H9 (cell line): ENCODE data around the gene SELENOH. TPM values are rescaled to one million over a fixed set of nuclear protein-coding genes. Genes with fewer than 3 reads are reported as not detected.

ENCODE experiments used
- DNase-seq: peaks from one replicate; pipeline ENCODE4 v3.0.0-alpha.2; 2017
- H2AFZ ChIP-seq: one replicate; pipeline ENCODE4 v1.6.1; 2013; ENCODE audit warnings: mild to moderate bottlenecking, low read length, control low read depth, moderate library complexity
- H2AK5ac ChIP-seq: 2 replicates; pipeline ENCODE4 v1.6.1; 2013; ENCODE audit warnings: low read length, control low read depth, mixed read lengths; ENCODE audit not compliant: insufficient read length
- H2BK120ac ChIP-seq: one replicate; pipeline ENCODE4 v1.6.1; 2013; ENCODE audit warnings: low read depth, mild to moderate bottlenecking, low read length, control low read depth, inconsistent platforms; ENCODE audit not compliant: poor library complexity, severe bottlenecking
- H2BK12ac ChIP-seq: 2 replicates; pipeline ENCODE4 v1.6.1; 2013; ENCODE audit warnings: low read length, control low read depth, mixed read lengths, low read depth; ENCODE audit not compliant: insufficient read length
- H2BK15ac ChIP-seq: 2 replicates; pipeline ENCODE4 v1.6.1; 2013; ENCODE audit warnings: low read depth, low read length, control low read depth
- H2BK20ac ChIP-seq: one replicate; pipeline ENCODE4 v1.6.1; 2013; ENCODE audit warnings: low read depth, mild to moderate bottlenecking, low read length, control low read depth, inconsistent platforms; ENCODE audit not compliant: poor library complexity, severe bottlenecking
- H2BK5ac ChIP-seq: 2 replicates; pipeline ENCODE4 v1.6.1; 2013; ENCODE audit warnings: low read length, control low read depth, mixed read lengths; ENCODE audit not compliant: insufficient read length
- H3K14ac ChIP-seq: 2 replicates; pipeline ENCODE4 v1.6.1; 2013; ENCODE audit warnings: low read length, control low read depth; ENCODE audit not compliant: insufficient read depth
- H3K18ac ChIP-seq: 2 replicates; pipeline ENCODE4 v1.6.1; 2013; ENCODE audit warnings: low read depth, mild to moderate bottlenecking, mixed read lengths, low read length, control low read depth; ENCODE audit not compliant: insufficient read length
- H3K23ac ChIP-seq: 2 replicates; pipeline ENCODE4 v1.6.1; 2013; ENCODE audit warnings: low read length, control low read depth, mixed read lengths, low read depth; ENCODE audit not compliant: insufficient read length
- H3K23me2 ChIP-seq: 2 replicates; pipeline ENCODE4 v1.6.1; 2013; ENCODE audit warnings: low read depth, mild to moderate bottlenecking, mixed read lengths, low read length, control low read depth; ENCODE audit not compliant: insufficient read length, poor library complexity, severe bottlenecking
- H3K27ac ChIP-seq: 2 replicates; pipeline ENCODE4 v1.5.1; 2013; ENCODE audit warnings: low read length, control low read depth, mixed read lengths, low read depth; ENCODE audit not compliant: insufficient read length
- H3K27me3 ChIP-seq: 2 replicates; pipeline ENCODE4 v1.6.1; 2013; ENCODE audit warnings: low read length, control low read depth, inconsistent platforms; ENCODE audit not compliant: insufficient read depth
- H3K4ac ChIP-seq: 2 replicates; pipeline ENCODE4 v1.6.1; 2013; ENCODE audit warnings: low read depth, mild to moderate bottlenecking, control low read depth, inconsistent platforms, low read length, moderate library complexity
- H3K4me1 ChIP-seq: 2 replicates; pipeline ENCODE4 v1.6.1; 2013; ENCODE audit warnings: low read length, control low read depth, inconsistent platforms; ENCODE audit not compliant: insufficient read depth
- H3K4me2 ChIP-seq: 2 replicates; pipeline ENCODE4 v1.6.1; 2013; ENCODE audit warnings: low read length, control low read depth, mixed read lengths; ENCODE audit not compliant: insufficient read length, insufficient read depth
- H3K56ac ChIP-seq: 2 replicates; pipeline ENCODE4 v1.6.1; 2013; ENCODE audit warnings: low read depth, mild to moderate bottlenecking, mixed read lengths, low read length, control low read depth; ENCODE audit not compliant: insufficient read length
- H3K79me1 ChIP-seq: 2 replicates; pipeline ENCODE4 v1.6.1; 2013; ENCODE audit warnings: low read depth, mild to moderate bottlenecking, moderate library complexity, low read length, control low read depth, inconsistent platforms; ENCODE audit not compliant: insufficient read depth, poor library complexity, severe bottlenecking
- H3K79me2 ChIP-seq: 2 replicates; pipeline ENCODE4 v1.6.1; 2013; ENCODE audit warnings: low read length, control low read depth, inconsistent platforms; ENCODE audit not compliant: insufficient read depth
- H3K9ac ChIP-seq: 2 replicates; pipeline ENCODE4 v1.6.1; 2013; ENCODE audit warnings: low read length, control low read depth, mixed read lengths; ENCODE audit not compliant: insufficient read length; ENCODE audit errors: extremely low read depth
- H3K9me3 ChIP-seq: one replicate; pipeline ENCODE4 v1.6.1; 2013; ENCODE audit warnings: low read depth, low read length, inconsistent platforms; ENCODE audit not compliant: control insufficient read depth
- H3T11ph ChIP-seq: one replicate; pipeline ENCODE4 v1.6.1; 2013; ENCODE audit warnings: mild to moderate bottlenecking, low read length, control low read depth, inconsistent platforms
- H4K20me1 ChIP-seq: one replicate; pipeline ENCODE4 v1.6.1; 2013; ENCODE audit not compliant: control insufficient read depth, insufficient read length, insufficient read depth
- H4K5ac ChIP-seq: 2 replicates; pipeline ENCODE4 v1.6.1; 2013; ENCODE audit warnings: low read depth, mild to moderate bottlenecking, mixed read lengths, low read length, control low read depth; ENCODE audit not compliant: insufficient read length
- H4K8ac ChIP-seq: replicated peaks from 2 replicates; pipeline ENCODE4 v1.6.1; 2013; ENCODE audit warnings: low read length, control low read depth, mixed read lengths, low read depth; ENCODE audit not compliant: insufficient read length
- H4K91ac ChIP-seq: 2 replicates; pipeline ENCODE4 v1.6.1; 2013; ENCODE audit warnings: low read depth, mild to moderate bottlenecking, moderate library complexity, mixed read lengths, low read length, control low read depth; ENCODE audit not compliant: insufficient read length
- H3K27ac Mint-ChIP-seq, 3 experiments: 2 replicates in 2 of 3; 3 replicates in 1 of 3; pipeline ENCODE4 v1.8.0; 2020 to 2021; ENCODE audit warnings: mixed read lengths in 3 of 3, mild to moderate bottlenecking in 1 of 3, moderate library complexity in 1 of 3
- H3K27me3 Mint-ChIP-seq: 2 replicates; pipeline ENCODE4 v1.8.0; 2021; ENCODE audit warnings: low read depth, mild to moderate bottlenecking, moderate library complexity, mixed read lengths
- H3K36me3 Mint-ChIP-seq, 3 experiments: 2 replicates in 2 of 3; 3 replicates in 1 of 3; pipeline ENCODE4 v1.8.0; 2020 to 2021; ENCODE audit warnings: low read depth in 3 of 3, mixed read lengths in 3 of 3; ENCODE audit not compliant: insufficient read depth in 1 of 3
- H3K4me1 Mint-ChIP-seq, 2 experiments: 2 replicates each; pipeline ENCODE4 v1.8.0; 2020; ENCODE audit warnings: mixed read lengths in 2 of 2
- H3K4me3 Mint-ChIP-seq, 2 experiments: 2 replicates in 1 of 2; 3 replicates in 1 of 2; pipeline ENCODE4 v1.8.0; 2020 to 2021; ENCODE audit warnings: mild to moderate bottlenecking in 2 of 2, mixed read lengths in 2 of 2, moderate library complexity in 1 of 2
- H3K9me3 Mint-ChIP-seq, 2 experiments: 2 replicates in 1 of 2; 3 replicates in 1 of 2; pipeline ENCODE4 v1.8.0; 2020; ENCODE audit warnings: mild to moderate bottlenecking in 2 of 2, mixed read lengths in 2 of 2, moderate library complexity in 1 of 2
- CTCF ChIP-seq: fragments of 200-600 bp; sonication (generic); conservative IDR thresholded peaks from 3 replicates; pipeline ENCODE4 v1.8.0; 2021; ENCODE audit warnings: antibody characterized with exemption, mild to moderate bottlenecking
- WGBS: extraction: QIAGEN DNeasy Blood & Tissue Kit; methylation state at CpG from one replicate; pipeline ENCODE4 v1.1.7; 2013; ENCODE audit warnings: missing lambda C conversion rate, low lambda C conversion rate, mixed read lengths; ENCODE audit not compliant: insufficient read length; ENCODE audit errors: extremely low coverage; 5-methylcytosine and 5-hydroxymethylcytosine counted together
- total RNA-seq: library from RNA; stranded (reverse); gene quantifications from 2 replicates; pipeline ENCODE4 v1.2.1, GENCODE V29; 2021

Gene SELENOH
- total RNA-seq, 1 experiment from 2014 or later = 251 TPM

- no peak overlapping the region for H3T11ph ChIP-seq
- no peak overlapping the region for H2BK20ac ChIP-seq
- H3K4me3 Mint-ChIP-seq = peak overlapping the region; percentile 2 to 55
- H4K20me1 ChIP-seq = no peaks in the 10 kb centered on the region
- H3K14ac ChIP-seq = no peak overlapping the region; the same call in 1 of the 2 replicates
- H3K27ac ChIP-seq = peak overlapping the region; percentile 97
- H3K79me2 ChIP-seq = peaks cover 34% of the 10 kb centered on the region; the same call in 1 of the 2 replicates
- H3K18ac ChIP-seq = peak overlapping the region; percentile 47
- peaks cover 82 to 84% of the 10 kb centered on the region in 2 experiments for H3K4me1 Mint-ChIP-seq
- H2AK5ac ChIP-seq = peak overlapping the region; percentile 73
- peak overlapping the region; percentile 5 for H3K9ac ChIP-seq
- no peaks in the 10 kb centered on the region for H3K27me3 Mint-ChIP-seq
- peaks cover 0 to 13% (median 8%) of the 10 kb centered on the region in 3 experiments; a peak in 3 of 7 replicates for H3K36me3 Mint-ChIP-seq
- peaks cover 11% of the 10 kb centered on the region for H3K79me1 ChIP-seq
- no peak overlapping the region for H2BK5ac ChIP-seq
- H3K4me2 ChIP-seq = peak overlapping the region; percentile 31
- H2BK12ac ChIP-seq = no peak overlapping the region
- no peak overlapping the region for H3K23ac ChIP-seq
- no peak overlapping the region for H4K8ac ChIP-seq
- no peaks in the 10 kb centered on the region for H3K27me3 ChIP-seq
- H3K9me3 ChIP-seq = no peaks in the 10 kb centered on the region
- peaks cover 27% of the 10 kb centered on the region for H3K4me1 ChIP-seq
- TF ChIP-seq CTCF = 0 out of 3 replicates have a peak, but pooled peaks have one; percentile 7
- H3K4ac ChIP-seq = no peak overlapping the region; the same call in 1 of the 2 replicates
- no peak overlapping the region for H4K5ac ChIP-seq
- H3K56ac ChIP-seq = no peak overlapping the region
- peak overlapping the region; percentile 94 to 99 (median 99) for H3K27ac Mint-ChIP-seq
- no peak overlapping the region for H4K91ac ChIP-seq
- H3K23me2 ChIP-seq = no peaks in the 10 kb centered on the region
- no peak overlapping the region for H2AFZ ChIP-seq
- H2BK120ac ChIP-seq = no peak overlapping the region
- peak; percentile 81 for DNase-seq
- no peaks in the 10 kb centered on the region for H3K9me3 Mint-ChIP-seq
- WGBS = no CpG with 5 or more reads among the region's 1 CpG
- H2BK15ac ChIP-seq = no peak overlapping the region
These were observed 38.0 kb downstream of the SELENOH start for GRCh38 chr11:57779276-57779675.
